HG03108 (cell line): ENCODE data around the gene MUC7.

Source experiments
- ATAC-seq: cut with Tn5 transposase; IDR thresholded peaks from one replicate; pipeline ENCODE4 v1.9.1; 2021; ENCODE audit warnings: moderate library complexity; ENCODE audit not compliant: unreplicated experiment

Gene MUC7

DNA sequence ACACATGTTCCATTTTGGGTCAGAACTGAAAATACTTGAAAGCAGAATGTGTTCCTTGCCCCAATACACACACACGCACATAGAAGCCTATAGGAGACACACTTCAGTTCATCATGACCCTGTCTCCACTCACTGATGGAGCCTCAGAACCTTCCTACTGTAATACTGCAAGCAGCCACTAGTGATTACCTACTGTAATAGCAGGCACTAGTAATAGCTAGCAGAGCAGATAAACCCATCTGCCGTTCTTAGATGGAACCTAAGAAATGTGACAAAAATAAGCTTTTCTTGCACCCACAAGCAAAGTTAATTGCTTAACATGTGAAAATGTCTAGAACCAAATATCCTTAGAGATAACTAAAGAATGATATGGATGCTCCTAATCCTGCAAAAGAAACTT, 60.0 kb downstream of the MUC7 start:
- peak; percentile 53 for ATAC-seq
